Thyroid gland (tissue), 4 donors: ENCODE results near the gene CALD1. TPM values are rescaled to one million over a fixed set of nuclear protein-coding genes. Genes with fewer than 3 reads are reported as not detected.

Source experiments
- DNase-seq, 2 donors: peaks; one replicate each; pipeline ENCODE4 v3.0.0-alpha.2; 2019
- H3K27ac ChIP-seq, 3 donors: fragments of 200-600 bp; sonication (generic); 1 replicate in 2 of 3; 2 replicates in 1 of 3; pipeline ENCODE4 v1.5.1; 2016 to 2019; ENCODE audit warnings: mild to moderate bottlenecking in 1 of 3, moderate library complexity in 1 of 3
- H3K27me3 ChIP-seq: fragments of 200-600 bp; sonication (generic); one replicate; pipeline ENCODE4 v1.5.1; 2019
- H3K36me3 ChIP-seq, 2 donors: fragments of 200-600 bp; sonication (generic); one replicate each; pipeline ENCODE4 v1.5.1; 2016 to 2019
- H3K4me1 ChIP-seq, 2 donors: fragments of 200-600 bp; sonication (generic); one replicate each; pipeline ENCODE4 v1.5.1; 2017 to 2019
- H3K4me3 ChIP-seq, 3 donors: fragments of 200-600 bp; sonication (generic); replicated peaks in 1 of 3; 1 replicate in 2 of 3; 2 replicates in 1 of 3; pipeline ENCODE4 v1.5.1; 2016; ENCODE audit warnings: mild to moderate bottlenecking in 1 of 3
- H3K9me3 ChIP-seq: fragments of 200-600 bp; sonication (generic); one replicate; pipeline ENCODE4 v1.5.1; 2017
- POLR2A ChIP-seq, 2 donors: fragments of 450-650 bp; IDR thresholded peaks; one replicate each; pipeline ENCODE4 v1.6.1; 2017; ENCODE audit warnings: antibody characterized with exemption in 2 of 2, mild to moderate bottlenecking in 2 of 2, moderate library complexity in 1 of 2
- WGBS, 2 donors: methylation state at CpG; one replicate each; pipeline ENCODE4 v1.1.5; 2017; 5-methylcytosine and 5-hydroxymethylcytosine counted together
- intact Hi-C: fragments of 100-400 bp; cut with DNase I; formaldehyde crosslinking; loops from one replicate; pipeline ENCODE4 v1.15.1; 2023
- total RNA-seq, 4 donors: library from RNA; depleted of rRNA; stranded (reverse); fragments of >200 nt; gene quantifications; one replicate each; pipeline ENCODE4 v1.2.3, GENCODE V29; 2016
- TF ChIP-seq, protein P1 (sequence below), 6 experiments: fragments of 200-600 bp in 3 of 6; fragments of 450-650 bp in 3 of 6; sonication (generic) in 3 of 6; IDR thresholded peaks; one replicate each; pipeline ENCODE4 v1.5.1; 2016 to 2019; ENCODE audit warnings: antibody characterized with exemption in 6 of 6, mild to moderate bottlenecking in 2 of 6, inconsistent platforms in 1 of 6, moderate library complexity in 1 of 6

The CALD1 gene
- total RNA-seq, 4 donors from 2014 or later: 141 to 223 (median 169) TPM

- DNase-seq: no peak
- Histone ChIP-seq H3K27me3 (no peaks in the 10 kb centered on the region), H3K27ac (peak overlapping the region in 2 of 3 donors; percentile 22 to 68), H3K9me3 (no peaks in the 10 kb centered on the region), H3K4me3 (no peak overlapping the region), H3K36me3 (no peaks in the 10 kb centered on the region), H3K4me1 (no peaks in the 10 kb centered on the region)
- TF ChIP-seq, protein P1, sequence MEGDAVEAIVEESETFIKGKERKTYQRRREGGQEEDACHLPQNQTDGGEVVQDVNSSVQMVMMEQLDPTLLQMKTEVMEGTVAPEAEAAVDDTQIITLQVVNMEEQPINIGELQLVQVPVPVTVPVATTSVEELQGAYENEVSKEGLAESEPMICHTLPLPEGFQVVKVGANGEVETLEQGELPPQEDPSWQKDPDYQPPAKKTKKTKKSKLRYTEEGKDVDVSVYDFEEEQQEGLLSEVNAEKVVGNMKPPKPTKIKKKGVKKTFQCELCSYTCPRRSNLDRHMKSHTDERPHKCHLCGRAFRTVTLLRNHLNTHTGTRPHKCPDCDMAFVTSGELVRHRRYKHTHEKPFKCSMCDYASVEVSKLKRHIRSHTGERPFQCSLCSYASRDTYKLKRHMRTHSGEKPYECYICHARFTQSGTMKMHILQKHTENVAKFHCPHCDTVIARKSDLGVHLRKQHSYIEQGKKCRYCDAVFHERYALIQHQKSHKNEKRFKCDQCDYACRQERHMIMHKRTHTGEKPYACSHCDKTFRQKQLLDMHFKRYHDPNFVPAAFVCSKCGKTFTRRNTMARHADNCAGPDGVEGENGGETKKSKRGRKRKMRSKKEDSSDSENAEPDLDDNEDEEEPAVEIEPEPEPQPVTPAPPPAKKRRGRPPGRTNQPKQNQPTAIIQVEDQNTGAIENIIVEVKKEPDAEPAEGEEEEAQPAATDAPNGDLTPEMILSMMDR (IDR thresholded peaks at IDR 0.05): no peak
- TF ChIP-seq POLR2A (IDR thresholded peaks at IDR 0.05): no peak
- intact Hi-C loops: no loop called here
- 60 to 76% methylated on average over 3 of the region's 3 CpGs for WGBS, 2 donors
Observed at GRCh38 chr7:134741907-134742635, 37.4 kb upstream of the CALD1 start.

DNA sequence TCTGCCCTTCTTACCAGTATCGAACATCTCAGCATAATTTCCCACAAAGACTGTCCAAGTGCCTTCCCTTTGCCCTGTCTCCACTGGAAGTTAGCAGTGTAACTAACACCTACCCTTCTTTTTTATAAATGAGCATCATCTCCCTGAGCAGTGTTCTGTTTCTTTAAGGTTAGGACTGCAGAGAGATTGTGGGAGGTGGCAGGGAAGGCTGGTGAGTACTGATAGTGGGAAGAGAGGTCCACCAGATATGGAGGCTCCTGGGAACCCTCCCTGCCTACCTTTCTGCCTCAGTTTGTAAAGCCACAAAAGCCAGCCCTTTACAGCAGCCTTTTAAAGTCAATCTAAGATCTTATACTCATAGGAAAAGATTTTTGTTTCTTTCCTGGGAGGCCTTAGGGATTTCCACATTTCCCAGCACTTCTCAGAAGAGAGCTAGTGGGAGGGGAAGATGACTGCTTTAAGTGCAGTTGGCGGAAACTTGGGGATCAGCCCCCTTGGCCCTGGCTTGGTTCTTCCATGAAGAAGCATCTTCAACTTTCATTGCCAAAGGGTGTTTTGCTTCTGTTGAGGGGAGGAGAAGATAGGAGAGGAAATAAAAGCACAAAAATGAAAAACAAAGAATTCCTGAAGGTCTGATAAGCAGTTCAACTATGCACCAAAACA lies 36.6 kb upstream of the CALD1 start:
- 36 to 71% methylated on average over 2 of the region's 2 CpGs for WGBS, 2 donors
- no peak for DNase-seq
- Histone ChIP-seq H3K27me3 (no peaks in the 10 kb centered on the region), H3K36me3 (no peaks in the 10 kb centered on the region), H3K4me3 (no peak overlapping the region), H3K4me1 (no peaks in the 10 kb centered on the region), H3K27ac (peak overlapping the region in 2 of 3 donors; percentile 22 to 68), H3K9me3 (no peaks in the 10 kb centered on the region)
- intact Hi-C loops: no loop called here
- TF ChIP-seq, protein P1 (IDR thresholded peaks at IDR 0.05): no peak
- TF ChIP-seq POLR2A (IDR thresholded peaks at IDR 0.05): no peak

DNA sequence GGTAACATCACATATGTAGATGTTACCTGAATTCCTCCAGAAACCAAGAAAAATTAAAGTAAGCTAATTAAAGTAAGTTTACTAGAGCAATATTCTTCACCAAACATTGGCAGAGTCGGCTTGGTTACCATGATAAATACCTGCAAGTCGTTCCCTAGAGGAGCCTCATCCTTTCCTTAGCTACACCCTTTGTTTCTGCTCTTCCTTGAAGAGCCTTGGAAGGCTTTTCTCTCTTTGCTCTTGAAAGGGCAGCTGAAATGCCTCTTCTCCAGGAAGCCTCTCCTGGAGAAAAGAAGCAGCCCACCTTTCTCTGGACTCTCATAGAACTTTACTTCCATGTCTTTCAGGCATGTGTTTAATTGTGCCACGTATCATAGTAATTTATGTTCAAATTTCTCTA lies 34.9 kb upstream of the CALD1 start:
- WGBS, 2 donors: 66 to 69% methylated on average over 3 of the region's 3 CpGs
- Histone ChIP-seq H3K36me3 (no peaks in the 10 kb centered on the region), H3K4me3 (no peak overlapping the region), H3K9me3 (no peaks in the 10 kb centered on the region), H3K4me1 (no peaks in the 10 kb centered on the region), H3K27ac (no peak overlapping the region), H3K27me3 (no peaks in the 10 kb centered on the region)
- intact Hi-C loops: no loop called here
- TF ChIP-seq, protein P1 (IDR thresholded peaks at IDR 0.05): no peak
- no peak for TF ChIP-seq POLR2A (IDR thresholded peaks at IDR 0.05)
- no peak for DNase-seq

DNA sequence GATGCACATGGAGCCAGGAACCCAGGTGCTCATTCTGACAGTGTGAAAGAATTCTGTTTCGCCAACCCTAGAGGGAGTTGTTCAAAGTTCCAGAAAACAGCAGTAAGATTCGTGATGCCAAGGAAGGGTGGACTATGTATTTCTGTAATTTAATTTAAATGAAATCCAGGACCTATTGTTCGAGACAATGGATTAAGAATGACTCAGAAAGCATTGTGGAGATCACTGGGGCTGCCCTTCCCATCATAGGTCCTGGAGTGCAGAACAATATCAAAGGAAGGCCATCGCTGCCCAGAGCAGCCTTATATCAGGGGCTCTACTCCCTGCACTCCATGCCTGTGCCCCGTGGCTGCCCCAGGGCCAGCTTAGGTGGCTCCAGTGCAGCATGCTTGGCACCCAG lies 32.1 kb upstream of the CALD1 start:
- intact Hi-C loops: loop anchor here (5.0 kb wide), 1 partner anchor 55 kb away; no protein-coding TSS in a partner anchor
- H3K27ac ChIP-seq: no peak overlapping the region
- TF ChIP-seq, protein P1 (IDR thresholded peaks at IDR 0.05): no peak
- TF ChIP-seq POLR2A (IDR thresholded peaks at IDR 0.05): no peak

More for the DNA sequence above, 32.1 kb upstream of the CALD1 start:
- Histone ChIP-seq H3K9me3 (no peaks in the 10 kb centered on the region), H3K4me1 (no peaks in the 10 kb centered on the region), H3K36me3 (no peaks in the 10 kb centered on the region), H3K4me3 (no peak overlapping the region), H3K27me3 (no peaks in the 10 kb centered on the region)
- 89 to 96% methylated on average over 5 of the region's 5 CpGs for WGBS, 2 donors
- no peak for DNase-seq
